ENCODE measurements around the gene FAM162A.

- no peak for TF ChIP-seq EZH2 (IDR thresholded peaks at IDR 0.05; ENCODE audit: insufficient read depth, low read length)
- no peak for TF ChIP-seq CTCF (IDR thresholded peaks at IDR 0.05; ENCODE audit: insufficient read depth, low read depth, low read length)
Observed at GRCh38 chr3:122364490-122364889, 19.5 kb upstream of the FAM162A start.

Data from astrocyte (in vitro differentiated cells and primary cell).